ENCODE measurements around the gene INIP.

DNA sequence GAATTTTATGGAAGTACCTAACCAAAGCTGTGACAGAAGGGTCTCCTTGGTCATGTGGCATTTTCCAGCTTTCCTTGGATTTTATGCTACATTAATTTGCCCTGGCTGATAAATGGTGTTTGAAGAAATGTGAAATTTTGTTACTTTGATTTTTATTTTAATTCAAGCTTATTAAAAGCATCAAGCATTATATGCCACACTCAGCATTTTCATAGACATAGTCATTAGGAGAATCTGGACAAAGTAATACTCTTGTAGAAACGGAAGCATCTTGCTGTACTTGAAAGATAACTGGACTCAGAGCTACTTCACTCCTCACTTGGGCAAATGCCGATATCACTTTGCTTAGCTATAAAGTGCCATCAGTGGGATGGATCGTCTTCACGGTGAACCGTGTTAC, 54.2 kb downstream of the INIP start:
- TF ChIP-seq SRSF1 (optimal IDR thresholded peaks at IDR 0.05; ENCODE audit: low read depth, low read length) (no peak), SP1 (IDR thresholded peaks at IDR 0.05) (no peak), SP1 (CRISPR knock-in tag; IDR thresholded peaks at IDR 0.05) (no peak), EED (CRISPR knock-in tag; IDR thresholded peaks at IDR 0.05) (no peak)
